ENCODE results near the gene LZTFL1.

LZTFL1 gene

DNA sequence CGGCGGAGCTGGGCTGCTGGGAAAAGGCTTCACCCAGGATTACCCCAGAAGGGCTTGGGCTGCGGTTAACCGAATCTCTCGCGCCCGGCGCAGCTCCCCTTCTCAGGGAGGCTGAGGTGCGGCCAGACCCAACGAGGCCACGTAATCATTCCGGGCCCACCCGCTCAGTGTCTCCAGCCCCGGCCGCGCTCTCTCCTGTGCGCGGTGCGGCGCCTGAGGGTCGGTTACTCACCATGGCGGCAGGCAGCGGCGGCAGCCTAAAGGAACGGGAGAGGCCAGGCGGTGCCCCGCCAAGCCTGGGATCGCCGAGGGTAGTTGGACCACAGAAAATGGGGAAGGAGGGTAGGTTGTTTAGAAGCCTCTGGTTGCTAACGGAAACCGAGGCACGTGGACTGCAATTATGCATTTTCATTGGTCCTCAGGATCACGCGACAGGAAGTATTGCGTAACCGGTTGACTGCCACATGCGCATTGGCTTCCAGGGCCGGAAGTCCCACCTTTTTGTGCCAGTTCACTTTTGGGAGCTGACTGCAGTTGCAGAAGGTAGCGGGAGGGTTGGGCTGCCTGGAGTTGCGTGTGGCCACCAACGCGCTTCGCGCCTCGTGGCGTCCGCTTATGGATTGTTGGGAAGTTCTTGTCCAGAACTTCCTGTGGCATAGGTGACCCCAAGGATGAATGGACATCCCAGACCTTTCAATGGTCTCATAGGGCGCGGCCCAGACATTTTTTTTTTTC lies at the start of gene LZTFL1:
Gene LZTFL1 (minus strand): TSS at position 363 of the 735 bp plus-strand sequence. CDS start 128 bp downstream, at position 235.
- in situ Hi-C loops (cut with MboI; ENCODE audit: low pct_unique_long_range_greater_than_20kb, low sequenced_read_pairs, unreplicated experiment): no loop called here
- TF ChIP-seq CTCF (IDR thresholded peaks at IDR 0.05; ENCODE audit: extremely low read depth, insufficient read depth, missing control alignments): no peak
- DNase-seq (ENCODE audit: low spot score): peak; percentile 91

- no peak for DNase-seq (ENCODE audit: low spot score)
- in situ Hi-C loops (cut with MboI; ENCODE audit: low pct_unique_long_range_greater_than_20kb, low sequenced_read_pairs, unreplicated experiment): no loop called here
- no peak for TF ChIP-seq CTCF (IDR thresholded peaks at IDR 0.05; ENCODE audit: extremely low read depth, insufficient read depth, missing control alignments)
These were observed 48.5 kb upstream of the LZTFL1 start for GRCh38 chr3:45890405-45890804.

GRCh38 chr3:45889337-45889736 lies 47.4 kb upstream of the LZTFL1 start:
- in situ Hi-C loops (cut with MboI; ENCODE audit: low pct_unique_long_range_greater_than_20kb, low sequenced_read_pairs, unreplicated experiment): no loop called here
- DNase-seq (ENCODE audit: low spot score): peak; percentile 43
- no peak for TF ChIP-seq CTCF (IDR thresholded peaks at IDR 0.05; ENCODE audit: extremely low read depth, insufficient read depth, missing control alignments)

DNA sequence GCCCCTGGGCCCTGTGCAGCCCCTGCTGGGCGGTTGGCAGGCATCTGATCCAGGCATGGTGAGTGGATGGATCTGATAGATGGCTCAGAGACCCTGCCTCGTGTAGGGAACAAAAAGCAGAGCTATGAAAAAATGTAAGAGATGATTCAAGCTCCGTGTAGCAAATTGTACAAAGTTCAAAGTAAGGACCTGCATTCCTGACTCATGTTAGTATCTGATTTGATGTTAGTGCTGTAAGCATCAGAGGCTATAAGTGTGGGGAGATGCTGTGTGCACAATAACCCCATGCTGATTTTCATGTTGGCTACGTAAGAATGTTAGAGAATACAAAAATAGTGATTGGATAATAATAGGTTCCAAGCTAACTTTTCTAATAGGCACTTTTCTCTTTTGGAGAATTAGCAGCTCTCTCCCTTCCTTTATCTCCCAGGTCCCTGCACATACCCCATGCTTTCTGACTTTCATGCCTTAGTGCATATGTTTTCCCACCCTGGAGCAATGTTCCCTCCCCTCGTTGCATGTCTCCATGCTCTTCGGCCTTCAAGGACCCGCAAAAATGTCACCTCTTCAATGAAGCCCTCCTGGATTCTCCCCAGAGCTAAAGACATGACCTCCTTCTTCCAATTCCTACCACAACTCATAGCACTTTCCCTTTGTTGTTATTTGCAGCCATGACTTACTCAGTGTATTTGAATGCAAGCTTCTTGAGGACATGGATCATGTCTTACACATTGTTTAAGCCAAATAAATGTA lies 46.0 kb upstream of the LZTFL1 start:
- no peak for TF ChIP-seq CTCF (IDR thresholded peaks at IDR 0.05; ENCODE audit: extremely low read depth, insufficient read depth, missing control alignments)
- DNase-seq (ENCODE audit: low spot score): no peak
- in situ Hi-C loops (cut with MboI; ENCODE audit: low pct_unique_long_range_greater_than_20kb, low sequenced_read_pairs, unreplicated experiment): no loop called here

- TF ChIP-seq CTCF (IDR thresholded peaks at IDR 0.05; ENCODE audit: extremely low read depth, insufficient read depth, missing control alignments): no peak
- DNase-seq (ENCODE audit: low spot score): no peak
- in situ Hi-C loops (cut with MboI; ENCODE audit: low pct_unique_long_range_greater_than_20kb, low sequenced_read_pairs, unreplicated experiment): no loop called here
These were observed 45.4 kb upstream of the LZTFL1 start for GRCh38 chr3:45887285-45887684.

- no peak for TF ChIP-seq CTCF (IDR thresholded peaks at IDR 0.05; ENCODE audit: extremely low read depth, insufficient read depth, missing control alignments)
- no peak for DNase-seq (ENCODE audit: low spot score)
- in situ Hi-C loops (cut with MboI; ENCODE audit: low pct_unique_long_range_greater_than_20kb, low sequenced_read_pairs, unreplicated experiment): no loop called here
These were observed 44.2 kb upstream of the LZTFL1 start, which contains the start of gene CCR9 for GRCh38 chr3:45885979-45886705. Gene CCR9 (plus strand): TSS chr3:45886543. CDS start chr3:45894934, 8,391 bp downstream.

Measured in GM13977 (cell line).